Immature natural killer cell (primary cell): ENCODE results near the gene C6orf15. TPM values are rescaled to one million over a fixed set of nuclear protein-coding genes. Genes with fewer than 3 reads are reported as not detected.

Source experiments
- DNase-seq, 3 donors: peaks; one replicate each; pipeline ENCODE4 v3.0.0; 2022; ENCODE audit warnings: mixed read lengths in 1 of 3
- H3K27ac Mint-ChIP-seq, 6 donors: one replicate each; pipeline ENCODE4 v1.8.0; 2020; ENCODE audit warnings: mixed read lengths in 6 of 6, mild to moderate bottlenecking in 5 of 6, inconsistent platforms in 4 of 6, moderate library complexity in 3 of 6
- H3K27me3 Mint-ChIP-seq, 3 donors: one replicate each; pipeline ENCODE4 v1.8.0; 2020 to 2021; ENCODE audit warnings: low read depth in 3 of 3, mild to moderate bottlenecking in 3 of 3, mixed read lengths in 3 of 3, moderate library complexity in 3 of 3, inconsistent platforms in 1 of 3
- H3K36me3 Mint-ChIP-seq, 3 donors: one replicate each; pipeline ENCODE4 v1.8.0; 2020; ENCODE audit warnings: mixed read lengths in 3 of 3, inconsistent platforms in 2 of 3, mild to moderate bottlenecking in 2 of 3
- H3K4me1 Mint-ChIP-seq, 2 donors: one replicate each; pipeline ENCODE4 v1.8.0; 2020; ENCODE audit warnings: inconsistent platforms in 2 of 2, mild to moderate bottlenecking in 2 of 2, mixed read lengths in 2 of 2, moderate library complexity in 1 of 2
- H3K4me3 Mint-ChIP-seq, 5 donors: one replicate each; pipeline ENCODE4 v1.8.0; 2020; ENCODE audit warnings: mild to moderate bottlenecking in 5 of 5, mixed read lengths in 5 of 5, inconsistent platforms in 3 of 5, moderate library complexity in 3 of 5
- H3K9me3 Mint-ChIP-seq, 6 donors: one replicate each; pipeline ENCODE4 v1.8.0; 2020; ENCODE audit warnings: mild to moderate bottlenecking in 6 of 6, mixed read lengths in 6 of 6, inconsistent platforms in 4 of 6, moderate library complexity in 3 of 6
- polyA plus RNA-seq, 3 donors: library from polyadenylated mRNA; unstranded; fragments of 300-500 nt; fragmentation: Illumina TruSeq; gene quantifications; one replicate each; pipeline ENCODE4 v1.2.3, GENCODE V29; 2021

C6orf15 gene
- polyA plus RNA-seq, 3 donors from 2014 or later, result not detected

DNA sequence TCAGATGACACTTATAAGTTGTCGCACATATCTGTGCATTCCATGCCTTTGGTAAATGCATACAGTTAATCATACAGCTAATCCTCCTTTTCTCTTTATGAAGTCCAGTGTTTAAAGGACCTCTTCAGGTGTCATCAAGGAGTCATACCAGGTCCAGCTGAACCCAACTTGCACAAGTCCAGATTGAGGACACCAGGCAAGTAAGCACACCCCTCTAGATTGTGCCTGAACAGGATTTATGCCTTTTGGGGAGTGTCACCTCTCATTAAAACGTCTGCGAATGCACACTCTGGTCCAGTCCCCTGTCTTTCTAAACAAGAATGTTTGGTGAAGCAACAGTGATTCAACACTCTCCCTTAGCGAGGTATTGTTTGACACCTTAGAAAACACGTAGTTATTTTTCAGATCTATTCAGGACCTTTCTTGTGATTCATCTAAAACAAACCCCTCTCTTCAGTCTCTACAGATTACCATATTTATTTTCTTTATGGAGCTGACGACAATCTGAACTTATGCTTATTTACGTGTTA, 48.4 kb downstream of the C6orf15 start:
- no peak for DNase-seq
- H3K4me3 Mint-ChIP-seq, result no peak overlapping the region
- no peaks in the 10 kb centered on the region for H3K36me3 Mint-ChIP-seq
- no peaks in the 10 kb centered on the region for H3K9me3 Mint-ChIP-seq
- no peaks in the 10 kb centered on the region for H3K4me1 Mint-ChIP-seq
- no peak overlapping the region for H3K27ac Mint-ChIP-seq
- H3K27me3 Mint-ChIP-seq, result peaks cover 0 to 10% (median 4%) of the 10 kb centered on the region in 3 donors

Other genes starting within 250 kb of the C6orf15 start
- 1 to 10 TPM in 1 of 3 donors, under 1 TPM in 1, not detected in 1; 0.41 to 1.1 TPM for gene DDR1, start 228.1 kb downstream of the C6orf15 start, polyA plus RNA-seq
- 10 to 100 TPM in 1 of 3 donors, 1 to 10 TPM in 1, not detected in 1; 6.3 to 10.2 TPM for gene GTF2H4, start 204.4 kb downstream of the C6orf15 start, polyA plus RNA-seq
- 10 to 100 TPM; 12.0 to 17.5 (median 12.6) TPM for gene VARS2, start 198.3 kb downstream of the C6orf15 start, polyA plus RNA-seq
- not detected for gene SFTA2, start 180.4 kb downstream of the C6orf15 start, polyA plus RNA-seq
- not detected for gene MUCL3, start 171.6 kb downstream of the C6orf15 start, polyA plus RNA-seq
- gene MUC21, start 128.9 kb downstream of the C6orf15 start, polyA plus RNA-seq, result not detected
- not detected for gene MUC22, start 102.1 kb downstream of the C6orf15 start, polyA plus RNA-seq
- gene PSORS1C1, start 2.2 kb upstream of the C6orf15 start, polyA plus RNA-seq, result not detected
- not detected for gene CDSN, start 7.9 kb upstream of the C6orf15 start, polyA plus RNA-seq
- gene PSORS1C2, start 26.5 kb upstream of the C6orf15 start, polyA plus RNA-seq, result not detected
- gene CCHCR1, start 45.2 kb upstream of the C6orf15 start, polyA plus RNA-seq, result 1 to 10 TPM in 2 of 3 donors, under 1 TPM in 1; 0.42 to 6.1 (median 4.8) TPM
- 10 to 100 TPM in 2 of 3 donors, 1 to 10 TPM in 1; 9.4 to 13.7 (median 12.7) TPM for gene TCF19, start 46.0 kb upstream of the C6orf15 start, polyA plus RNA-seq
- gene POU5F1, start 58.1 kb upstream of the C6orf15 start, polyA plus RNA-seq, result under 1 TPM in 1 of 3 donors, not detected in 2; 0.15 TPM
- gene HLA-C, start 159.5 kb upstream of the C6orf15 start, polyA plus RNA-seq, result 1,000 to 10,000 TPM; 2,339 to 4,766 (median 4,197) TPM
- over 10,000 TPM in 2 of 3 donors, 1,000 to 10,000 TPM in 1; 9,643 to 11,927 (median 10,594) TPM for gene HLA-B, start 244.6 kb upstream of the C6orf15 start, polyA plus RNA-seq